ENCODE results near the gene AURKA.
"Not testable (repeated sequence)": the region's sequence is repeated elsewhere in the genome, so short reads cannot be mapped to it uniquely, and the experiment has no call there.

AURKA gene

GRCh38 chr20:56358600-56359211 is 33.3 kb downstream of the AURKA start, which contains the start of gene FAM210B:
Gene FAM210B (plus strand): TSS chr20:56358974. CDS start chr20:56359006, 32 bp downstream.
- peak; percentile 68 for DNase-seq (ENCODE audit: low read depth)

- no peak for DNase-seq (ENCODE audit: low read depth)
Observed at GRCh38 chr20:56358070-56358469, 33.9 kb downstream of the AURKA start.

- no peak for DNase-seq (ENCODE audit: low read depth)
Observed at GRCh38 chr20:56353356-56353755, 38.7 kb downstream of the AURKA start.

GRCh38 chr20:56352345-56353055 is 39.5 kb downstream of the AURKA start:
- DNase-seq (ENCODE audit: low read depth): no peak

GRCh38 chr20:56350842-56351241 is 41.2 kb downstream of the AURKA start:
- DNase-seq (ENCODE audit: low read depth): no peak

- DNase-seq (ENCODE audit: low read depth): no peak
Observed at GRCh38 chr20:56348746-56349145, 43.3 kb downstream of the AURKA start.

GRCh38 chr20:56348305-56348693 is 43.7 kb downstream of the AURKA start:
- no peak for DNase-seq (ENCODE audit: low read depth)

- DNase-seq (ENCODE audit: low read depth): no peak
Observed at GRCh38 chr20:56347628-56348304, 44.2 kb downstream of the AURKA start.

- DNase-seq (ENCODE audit: low read depth): no peak
Observed at GRCh38 chr20:56345911-56346310, 46.1 kb downstream of the AURKA start.

- DNase-seq (ENCODE audit: low read depth): no peak
Observed at GRCh38 chr20:56343861-56344381, 48.1 kb downstream of the AURKA start.

- DNase-seq (ENCODE audit: low read depth): no peak
Observed at GRCh38 chr20:56342783-56343182, 49.2 kb downstream of the AURKA start.

GRCh38 chr20:56336709-56337108 is 55.3 kb downstream of the AURKA start:
- not testable (repeated sequence) for DNase-seq (ENCODE audit: low read depth)

- DNase-seq (ENCODE audit: low read depth): no peak
Observed at GRCh38 chr20:56328861-56329260, 63.2 kb downstream of the AURKA start.

- DNase-seq (ENCODE audit: low read depth): no peak
Observed at GRCh38 chr20:56324806-56325205, 67.2 kb downstream of the AURKA start.

- no peak for DNase-seq (ENCODE audit: low read depth)
Observed at GRCh38 chr20:56323656-56324055, 68.4 kb downstream of the AURKA start.

- no peak for DNase-seq (ENCODE audit: low read depth)
Observed at GRCh38 chr20:56323206-56323605, 68.8 kb downstream of the AURKA start.

GRCh38 chr20:56322681-56323080 is 69.3 kb downstream of the AURKA start:
- no peak for DNase-seq (ENCODE audit: low read depth)

All from stimulated activated CD8-positive, alpha-beta memory T cell treated with anti-CD3 and anti-CD28 coated beads, Interleukin-12 subunit alpha, Interleukin-12 subunit beta, amount 100 ng/mL, for 4 hours (primary cell).